Raji (cell line): ENCODE measurements around the gene GNAT3.

Experiments
- POLR2A ChIP-seq: IDR thresholded peaks from 2 replicates; pipeline ENCODE4 v1.6.1; 2011; ENCODE audit warnings: low read depth, low read length, control low read depth; ENCODE audit not compliant: insufficient read depth

GNAT3 gene

GRCh38 chr7:80520199-80520598, 8.3 kb upstream of the GNAT3 start:
- no peak for TF ChIP-seq POLR2A

DNA sequence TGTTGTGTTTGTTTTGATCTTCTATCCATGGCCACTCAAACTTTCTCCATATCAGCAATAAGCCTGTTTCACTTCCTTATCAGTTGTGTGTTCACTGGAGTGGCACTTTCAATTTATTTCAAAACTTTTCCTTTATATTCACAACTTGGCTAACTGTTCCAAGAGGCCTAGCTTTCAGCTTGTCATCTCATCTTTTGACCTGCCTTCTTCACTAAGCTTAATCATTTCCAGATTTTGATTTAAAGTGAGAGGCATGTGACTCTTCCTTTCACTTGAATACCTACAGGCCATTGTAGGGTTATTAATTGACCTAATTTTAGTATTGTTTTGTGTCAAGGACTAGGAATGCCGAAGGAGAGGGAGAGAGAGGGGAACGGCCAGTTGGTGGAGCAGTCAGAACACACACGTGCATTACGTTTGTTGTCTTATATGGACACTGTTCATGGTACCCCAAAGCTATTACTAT, 5.5 kb upstream of the GNAT3 start:
- no peak for TF ChIP-seq POLR2A

GRCh38 chr7:80515298-80515697, 3.4 kb upstream of the GNAT3 start:
- TF ChIP-seq POLR2A, result no peak

GRCh38 chr7:80510021-80510420, 1.8 kb downstream of the GNAT3 start:
- TF ChIP-seq POLR2A, result no peak

- TF ChIP-seq POLR2A, result no peak
Measured at GRCh38 chr7:80508440-80508839, 3.4 kb downstream of the GNAT3 start.

- no peak for TF ChIP-seq POLR2A
Measured at GRCh38 chr7:80505900-80506500, 5.9 kb downstream of the GNAT3 start.

DNA sequence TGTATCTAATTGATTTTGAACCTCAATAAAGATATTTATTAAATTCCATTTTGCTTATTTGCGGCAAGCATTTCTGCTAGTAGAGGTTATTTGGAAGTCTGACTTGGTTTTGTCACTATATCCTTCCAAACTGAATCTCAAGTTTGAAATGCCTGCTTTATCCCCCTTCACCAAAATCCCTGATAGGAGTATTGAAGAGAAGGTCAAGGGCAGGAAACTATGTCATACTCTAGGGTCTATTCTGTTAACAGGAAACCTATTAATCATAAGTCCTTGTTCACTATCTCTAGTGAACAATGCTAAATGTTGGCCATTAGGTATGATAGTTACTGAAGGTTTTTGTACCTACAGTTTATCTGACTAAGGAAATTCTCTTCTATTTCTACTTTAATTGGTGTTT, 11.5 kb downstream of the GNAT3 start:
- no peak for TF ChIP-seq POLR2A

GRCh38 chr7:80499350-80499953, 12.4 kb downstream of the GNAT3 start:
- TF ChIP-seq POLR2A, result no peak

DNA sequence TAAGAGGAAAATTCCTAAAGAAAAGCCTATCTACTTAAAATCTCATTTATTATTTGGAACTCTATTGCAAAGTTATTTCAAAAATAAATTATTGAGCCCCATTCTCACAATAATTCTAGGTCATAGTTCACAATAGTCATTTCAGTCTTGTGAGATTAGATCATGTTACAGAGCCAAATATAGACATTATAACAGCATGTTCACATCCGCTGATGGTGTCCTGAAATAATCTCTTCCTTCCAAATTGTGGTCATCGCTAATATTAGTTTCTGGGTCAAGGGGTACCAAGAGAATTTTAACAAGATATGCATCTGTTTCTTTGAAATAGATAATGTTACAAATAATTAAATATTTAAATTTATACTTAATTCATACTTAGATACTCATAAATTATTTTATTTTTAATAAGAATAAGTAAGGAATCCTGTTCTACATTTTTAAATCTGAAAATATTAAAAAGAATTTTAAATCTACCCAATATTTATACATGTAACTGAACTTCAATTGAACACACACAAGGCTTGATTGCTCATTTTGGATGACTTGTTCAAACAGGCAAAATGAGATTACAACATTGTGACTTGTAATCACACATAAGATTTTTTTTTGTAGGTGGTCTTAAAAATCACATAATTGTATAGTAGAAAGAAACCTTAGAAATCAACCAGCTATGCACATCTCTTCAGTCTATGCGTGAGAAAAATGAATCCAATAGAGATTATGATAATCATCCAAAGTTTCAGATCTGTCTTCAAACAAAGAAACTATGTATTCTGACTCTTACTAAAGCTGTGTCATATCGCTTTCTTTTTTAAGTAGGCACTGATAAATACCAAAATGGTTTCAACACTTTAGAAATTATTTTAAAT, 13.1 kb downstream of the GNAT3 start:
- no peak for TF ChIP-seq POLR2A

- TF ChIP-seq POLR2A, result no peak
Measured at GRCh38 chr7:80496586-80496985, 15.3 kb downstream of the GNAT3 start.

GRCh38 chr7:80493121-80493849, 18.6 kb downstream of the GNAT3 start:
- no peak for TF ChIP-seq POLR2A

DNA sequence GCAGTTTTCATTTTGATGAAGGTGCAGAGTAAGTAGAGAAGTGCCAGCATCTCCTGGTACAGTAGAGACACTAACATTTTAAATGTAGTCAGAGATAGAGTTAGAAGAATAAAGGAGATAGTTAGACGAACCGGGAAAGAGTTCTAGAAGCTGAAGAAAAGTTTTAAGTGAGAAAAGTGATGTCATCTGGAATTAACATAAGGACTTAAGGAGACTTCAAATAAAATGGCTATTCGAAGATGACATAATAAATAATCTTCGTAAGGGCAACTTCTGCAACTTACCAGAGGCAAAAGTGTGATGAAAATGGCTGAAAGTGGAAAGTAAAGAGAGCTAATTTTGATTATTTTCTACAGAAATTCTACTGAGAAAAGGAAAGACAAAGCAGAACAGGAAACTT, 20.4 kb downstream of the GNAT3 start:
- TF ChIP-seq POLR2A, result no peak

GRCh38 chr7:80488851-80489370, 23.0 kb downstream of the GNAT3 start:
- no peak for TF ChIP-seq POLR2A

DNA sequence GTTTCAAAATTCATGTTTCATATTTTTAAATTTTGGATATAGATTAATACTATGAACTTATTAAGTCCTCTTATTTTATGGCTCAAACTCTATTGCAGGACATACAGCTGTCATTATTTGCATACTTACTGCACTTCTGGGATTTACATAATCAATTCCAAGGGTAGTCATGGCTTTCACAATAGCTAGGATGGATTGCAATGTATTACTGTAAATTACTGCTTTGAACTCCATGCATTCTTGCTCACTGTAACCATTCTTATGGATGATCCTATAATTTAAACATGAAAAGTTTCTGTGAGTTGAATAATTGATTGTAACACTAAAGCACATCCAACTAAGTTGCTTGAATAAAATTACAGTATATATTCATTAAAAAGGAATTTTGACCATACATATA, 23.5 kb downstream of the GNAT3 start:
- no peak for TF ChIP-seq POLR2A

DNA sequence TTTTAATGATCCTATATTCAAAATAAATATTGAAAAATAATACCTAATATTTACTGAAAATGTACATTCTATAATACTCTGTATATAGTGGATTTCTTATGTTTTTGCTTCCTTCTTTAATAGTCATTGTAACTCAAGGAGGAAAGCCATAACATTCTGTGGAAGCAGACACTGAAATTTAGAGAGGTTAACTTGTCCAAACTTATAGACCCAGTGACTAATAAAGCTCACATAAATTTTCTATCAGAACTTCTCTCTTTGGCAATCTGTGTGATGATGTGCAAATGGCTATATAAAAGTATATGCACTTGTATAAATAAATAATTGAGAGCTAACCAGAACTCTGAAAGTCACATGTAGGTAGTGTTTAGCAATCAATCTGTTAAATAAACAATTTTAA, 26.1 kb downstream of the GNAT3 start:
- no peak for TF ChIP-seq POLR2A
